ENCODE data around the gene NAXD.
"Not testable (repeated sequence)": the region's sequence is repeated elsewhere in the genome, so short reads cannot be mapped to it uniquely, and the experiment has no call there.

NAXD gene

DNA sequence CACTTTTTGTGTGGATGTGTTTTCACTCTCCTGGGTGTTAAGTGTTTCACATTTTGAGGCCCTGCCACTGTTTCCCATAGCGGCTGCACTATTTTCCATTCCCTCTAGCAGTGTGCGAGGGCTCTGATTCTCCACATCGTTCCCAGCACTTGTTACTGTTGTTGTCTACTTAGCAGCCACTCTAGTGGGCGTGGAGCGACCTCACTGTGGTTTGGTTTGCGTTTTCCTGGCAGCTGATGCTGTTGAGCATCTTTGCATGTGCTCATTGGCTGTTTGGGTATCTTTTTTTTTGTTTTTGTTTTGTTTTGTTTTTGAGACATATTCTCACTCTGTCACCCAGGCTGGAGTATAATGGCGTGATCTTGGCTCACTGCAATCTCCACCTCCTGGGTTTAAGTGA, 14.4 kb downstream of the NAXD start:
- DNase-seq: no peak

DNA sequence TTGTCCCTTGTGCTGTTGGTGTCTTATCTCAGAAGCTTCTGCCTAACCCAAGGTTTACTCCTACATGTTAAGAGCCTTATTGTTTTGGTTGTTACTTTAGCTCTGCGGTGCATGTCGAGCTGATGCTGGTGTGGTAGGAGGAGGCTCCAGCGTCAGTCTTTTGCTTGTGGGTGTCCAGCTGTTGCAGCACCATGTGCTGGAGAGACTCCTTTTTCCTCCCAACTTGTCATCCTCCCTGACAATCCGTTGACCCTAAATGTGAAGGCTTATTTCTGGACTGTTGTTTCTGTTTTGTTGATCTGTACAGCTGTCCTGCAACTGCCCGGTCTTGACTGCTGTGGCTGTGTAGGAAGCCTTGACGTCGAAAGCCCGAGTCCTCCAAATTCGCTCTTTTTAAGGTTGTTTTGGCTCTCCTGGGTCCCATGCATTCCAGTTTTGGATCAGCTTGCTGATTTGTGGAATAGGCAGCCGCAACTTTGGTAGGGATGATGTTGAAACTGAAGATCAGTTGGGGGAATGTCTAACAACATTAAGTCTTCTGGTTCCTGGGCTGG, 15.3 kb downstream of the NAXD start:
- DNase-seq: no peak

DNA sequence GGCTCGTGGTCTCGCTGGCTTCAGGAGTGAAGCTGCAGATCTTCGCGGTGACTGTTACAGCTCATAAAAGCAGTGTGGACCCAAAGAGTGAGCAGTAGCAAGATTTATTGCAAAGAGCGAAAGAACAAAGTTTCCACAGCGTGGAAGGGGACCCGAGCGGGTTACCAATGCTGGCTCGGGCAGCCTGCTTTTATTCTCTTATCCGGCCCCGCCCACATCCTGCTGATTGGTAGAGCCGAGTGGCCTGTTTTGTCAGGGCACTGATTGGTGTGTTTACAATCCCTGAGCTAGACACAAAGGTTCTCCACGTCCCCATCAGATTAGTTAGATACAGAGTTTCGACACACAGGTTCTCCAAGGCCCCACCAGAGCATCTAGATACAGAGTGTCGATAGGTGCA, 16.9 kb downstream of the NAXD start:
- not testable (repeated sequence) for DNase-seq

DNA sequence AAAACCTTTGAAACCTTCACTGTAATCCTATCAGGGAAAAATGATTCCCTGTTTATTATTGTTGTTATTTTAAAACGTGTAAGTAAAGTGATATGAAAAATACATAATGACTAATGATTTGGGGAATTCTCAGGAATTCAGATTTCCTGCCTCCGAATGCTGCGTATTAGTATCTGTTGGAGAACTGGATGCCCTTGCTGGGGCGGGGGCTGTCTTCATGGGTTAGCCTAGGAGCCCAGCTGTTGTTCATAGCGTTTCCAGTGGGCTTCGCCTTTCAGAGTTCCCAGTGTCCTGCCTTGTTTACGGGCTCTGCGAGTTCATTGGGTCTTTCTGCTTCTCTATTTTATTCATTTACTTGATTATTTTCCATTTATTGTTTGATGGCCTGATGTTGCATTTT, 18.4 kb downstream of the NAXD start:
- no peak for DNase-seq

DNA sequence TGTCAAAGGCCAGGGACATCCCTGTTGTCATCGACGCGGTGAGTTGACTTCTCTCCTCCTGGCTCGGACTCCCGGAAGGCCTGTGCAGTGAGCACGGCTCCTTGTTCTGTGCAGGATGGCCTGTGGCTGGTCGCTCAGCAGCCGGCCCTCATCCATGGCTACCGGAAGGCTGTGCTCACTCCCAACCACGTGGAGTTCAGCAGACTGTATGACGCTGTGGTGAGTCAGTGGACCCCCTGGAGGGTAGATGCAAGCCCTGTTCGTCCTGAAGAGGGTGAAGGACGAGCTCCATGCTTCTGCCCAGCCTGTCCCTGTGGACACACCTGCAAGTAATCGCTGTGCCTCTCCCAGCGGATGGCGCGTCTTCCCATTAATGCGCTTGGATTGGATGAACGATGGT, 19.2 kb downstream of the NAXD start:
- DNase-seq: no peak

DNA sequence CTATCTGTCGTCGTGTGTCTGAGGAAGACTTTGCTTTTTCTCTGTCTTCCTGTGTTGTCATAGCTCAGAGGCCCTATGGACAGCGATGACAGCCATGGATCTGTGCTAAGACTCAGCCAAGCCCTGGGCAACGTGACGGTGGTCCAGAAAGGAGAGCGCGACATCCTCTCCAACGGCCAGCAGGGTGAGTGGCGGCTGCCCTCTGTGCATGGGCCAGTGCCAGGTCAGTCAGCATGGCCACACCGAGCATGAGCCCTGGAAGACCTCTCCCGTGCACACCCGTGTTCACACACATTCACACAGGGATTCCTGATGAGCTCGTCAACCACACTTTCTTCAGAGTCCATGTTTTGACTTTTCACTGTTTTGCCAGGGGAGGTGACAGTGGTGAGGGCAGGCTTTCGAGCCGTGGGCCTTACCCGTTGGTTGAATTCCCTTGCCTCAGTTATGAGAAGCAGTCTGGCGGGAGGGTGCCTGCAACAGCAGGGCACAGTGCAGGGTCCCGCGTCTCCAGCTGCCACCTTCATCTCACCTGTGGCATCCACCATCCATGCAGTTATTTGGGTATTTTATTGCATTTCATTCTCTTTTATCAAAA, 20.2 kb downstream of the NAXD start:
- DNase-seq: no peak

DNA sequence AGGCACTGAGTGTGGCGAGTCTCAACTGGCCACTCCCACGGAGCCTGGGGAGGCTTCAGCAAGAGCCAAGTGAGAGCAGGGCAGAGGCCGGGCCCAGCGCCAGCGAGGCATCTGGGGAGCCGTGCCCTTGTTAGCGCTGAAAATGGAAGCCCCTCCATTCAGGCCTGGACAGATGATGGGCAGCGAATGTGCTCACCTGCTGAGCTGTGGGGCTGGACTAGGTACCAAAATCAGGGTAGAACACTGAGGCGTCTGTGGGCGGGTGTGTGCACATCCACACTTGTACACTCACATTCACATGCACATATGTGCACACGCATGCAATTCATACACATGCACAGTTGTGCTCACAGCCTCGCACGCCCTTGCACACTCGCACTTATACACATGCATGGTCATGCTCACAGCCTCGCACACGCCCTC, 20.7 kb downstream of the NAXD start:
- no peak for DNase-seq

DNA sequence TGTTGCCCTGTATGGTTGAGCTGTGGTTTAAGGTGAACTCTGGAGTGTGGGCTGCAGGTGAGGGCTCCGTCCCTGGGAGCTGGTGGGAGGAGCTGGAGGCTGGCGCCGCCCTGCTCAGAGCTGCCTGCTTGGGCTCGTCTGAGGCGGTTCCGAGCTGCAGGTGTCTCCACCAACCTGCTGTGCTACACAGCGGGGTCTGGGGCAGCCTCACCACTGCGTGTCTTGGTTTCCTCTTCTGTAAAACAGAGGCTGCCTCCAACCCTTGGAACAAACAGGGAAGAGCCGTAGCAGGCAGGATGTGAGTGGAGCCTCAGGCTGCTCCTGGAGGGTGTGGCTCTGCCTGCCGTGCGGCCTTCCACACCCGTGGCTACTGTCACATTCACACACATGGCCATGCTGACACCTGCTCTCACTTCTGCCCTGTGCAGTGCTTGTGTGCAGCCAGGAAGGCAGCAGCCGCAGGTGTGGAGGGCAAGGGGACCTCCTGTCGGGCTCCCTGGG, 21.4 kb downstream of the NAXD start:
- DNase-seq: no peak

DNA sequence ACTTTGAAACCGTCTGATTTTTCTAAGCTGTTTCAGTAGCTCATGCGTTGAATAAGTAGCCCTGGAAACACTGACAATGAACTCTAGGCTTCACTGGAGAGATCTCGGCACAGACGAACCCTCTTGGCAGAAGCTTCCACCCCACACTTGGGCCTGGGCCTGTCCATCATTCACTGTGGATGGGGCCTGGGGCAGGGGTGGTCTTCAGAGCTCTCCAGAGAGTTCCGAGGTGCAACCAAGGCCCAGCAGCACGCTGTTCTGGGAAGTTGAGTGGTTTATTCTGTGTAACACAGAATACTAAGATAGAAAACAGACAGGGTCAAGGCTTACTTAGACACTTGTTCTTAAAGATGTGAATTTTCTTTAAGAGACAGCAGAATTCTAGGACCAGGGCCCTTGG, 21.9 kb downstream of the NAXD start:
- no peak for DNase-seq

DNA sequence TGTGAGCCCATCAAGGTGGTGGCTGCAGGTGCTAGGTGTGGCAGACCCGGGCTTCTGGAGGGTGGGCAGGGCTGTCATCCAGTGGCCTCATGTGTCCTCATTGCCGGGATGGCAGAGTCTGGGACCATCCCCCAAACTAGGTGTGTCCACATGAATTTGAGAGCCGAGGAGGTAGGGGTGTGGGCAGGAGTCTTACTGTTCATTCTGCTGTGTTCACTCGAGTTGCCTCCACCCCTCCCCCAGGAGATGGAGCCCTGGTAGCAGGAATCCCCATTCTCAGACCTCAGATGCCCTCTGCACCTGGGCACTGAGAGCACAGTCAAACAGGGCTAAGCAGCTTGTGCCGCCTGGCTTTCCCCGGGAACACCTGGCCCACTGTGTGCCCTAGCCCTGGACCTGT, 22.4 kb downstream of the NAXD start:
- DNase-seq: no peak

DNA sequence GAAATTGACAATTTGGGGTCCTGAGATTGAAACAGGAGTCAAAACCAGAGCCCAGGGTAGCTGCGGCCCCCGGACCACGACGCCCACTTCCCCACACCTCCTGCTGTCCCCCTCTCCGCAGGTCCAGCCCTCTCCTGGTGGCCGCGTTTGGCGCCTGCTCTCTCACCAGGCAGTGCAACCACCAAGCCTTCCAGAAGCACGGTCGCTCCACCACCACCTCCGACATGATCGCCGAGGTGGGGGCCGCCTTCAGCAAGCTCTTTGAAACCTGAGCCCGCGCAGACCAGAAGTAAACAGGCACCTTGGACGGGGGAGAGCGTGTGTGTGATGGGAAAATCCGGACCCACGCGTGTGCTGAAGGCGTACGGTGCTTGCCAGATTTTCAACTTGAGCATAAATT, 22.9 kb downstream of the NAXD start:
- DNase-seq: no peak

DNA sequence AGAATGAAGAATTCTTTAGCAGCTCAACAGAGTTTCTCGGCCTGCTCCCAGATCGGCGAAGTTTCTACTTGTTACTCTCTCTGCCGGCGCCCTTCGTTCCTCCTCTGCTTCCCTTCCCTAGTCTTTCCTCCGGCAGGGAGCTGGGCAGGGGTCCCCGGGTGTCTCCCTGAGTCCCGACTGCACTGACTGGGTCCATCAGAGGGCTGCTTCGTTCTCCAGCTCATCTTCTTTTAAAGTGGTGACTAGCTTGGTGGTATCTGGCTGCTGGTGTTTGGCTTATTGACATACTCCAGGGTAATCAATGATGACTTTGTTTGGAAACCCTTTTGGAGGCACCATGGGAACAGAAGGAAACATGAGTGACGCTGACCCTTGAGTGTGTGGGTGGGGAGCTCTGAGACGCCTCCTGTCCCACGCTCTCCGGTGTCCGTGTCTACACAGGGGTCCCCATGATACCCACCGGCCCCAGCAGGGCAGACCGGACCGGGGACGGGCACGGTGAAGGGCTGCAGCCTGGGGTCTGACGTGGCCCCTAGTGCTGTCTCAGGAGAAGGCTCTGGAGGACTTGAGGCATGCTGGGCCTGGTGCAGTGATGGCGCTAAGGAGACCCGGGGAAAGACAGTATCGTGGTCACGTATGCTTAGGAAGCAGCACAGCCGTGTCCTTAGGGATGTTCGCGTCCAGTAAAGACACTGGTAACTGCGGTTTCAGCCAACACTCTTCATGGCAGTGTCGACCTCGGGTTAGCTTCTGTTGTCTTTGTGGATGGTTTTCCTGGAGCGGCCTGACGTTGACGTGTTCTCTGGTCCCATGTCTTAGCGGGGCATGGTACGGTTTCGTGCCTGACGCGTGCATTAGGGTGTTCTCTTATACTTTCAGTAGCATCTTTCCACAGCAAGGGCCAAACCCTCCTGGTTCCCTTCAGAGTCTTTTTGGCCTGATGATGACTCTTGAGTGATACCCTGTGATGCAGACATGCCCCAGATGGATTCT, 23.8 kb downstream of the NAXD start:
- no peak for DNase-seq

DNA sequence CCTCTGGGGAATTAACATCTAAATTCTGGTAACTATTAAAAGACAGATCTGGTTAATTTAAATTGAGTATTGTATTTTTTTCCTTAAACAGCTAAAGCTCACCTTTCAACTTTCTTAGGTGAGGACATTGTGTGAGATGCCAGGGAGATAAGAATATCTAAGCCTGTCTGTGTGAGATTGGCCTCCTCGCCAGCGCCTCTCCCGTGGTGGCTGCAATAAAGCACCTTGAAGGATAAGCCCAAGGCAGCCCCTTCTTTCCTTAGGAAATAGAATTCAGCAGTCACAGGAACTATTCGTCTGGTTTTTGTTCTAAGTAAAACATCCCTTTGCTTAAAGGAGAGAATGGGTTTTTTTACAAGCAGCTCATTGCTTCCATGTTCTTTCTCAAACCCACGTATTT, 24.6 kb downstream of the NAXD start:
- no peak for DNase-seq

DNA sequence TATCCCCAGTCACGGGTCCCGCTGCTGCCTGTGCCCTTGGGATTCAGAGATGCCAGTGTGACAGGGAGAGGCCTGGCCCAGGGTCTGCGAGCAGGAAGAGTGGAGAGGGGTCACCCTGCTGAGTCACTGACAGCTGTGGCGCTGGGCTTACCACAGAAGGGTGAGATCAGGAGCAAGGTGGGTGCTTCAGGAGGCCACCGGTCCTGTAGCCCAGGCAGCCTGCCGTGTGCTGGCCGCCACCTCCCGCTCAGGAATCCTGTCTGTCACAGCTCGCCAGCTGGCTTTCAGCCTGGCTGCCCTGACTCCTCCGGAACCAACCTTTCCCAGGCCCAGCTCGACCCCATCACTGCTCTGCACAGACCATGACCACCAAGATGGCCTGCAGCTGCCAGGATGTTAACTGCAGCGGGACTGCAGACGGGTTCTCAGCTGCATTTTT, 25.3 kb downstream of the NAXD start:
- no peak for DNase-seq

DNA sequence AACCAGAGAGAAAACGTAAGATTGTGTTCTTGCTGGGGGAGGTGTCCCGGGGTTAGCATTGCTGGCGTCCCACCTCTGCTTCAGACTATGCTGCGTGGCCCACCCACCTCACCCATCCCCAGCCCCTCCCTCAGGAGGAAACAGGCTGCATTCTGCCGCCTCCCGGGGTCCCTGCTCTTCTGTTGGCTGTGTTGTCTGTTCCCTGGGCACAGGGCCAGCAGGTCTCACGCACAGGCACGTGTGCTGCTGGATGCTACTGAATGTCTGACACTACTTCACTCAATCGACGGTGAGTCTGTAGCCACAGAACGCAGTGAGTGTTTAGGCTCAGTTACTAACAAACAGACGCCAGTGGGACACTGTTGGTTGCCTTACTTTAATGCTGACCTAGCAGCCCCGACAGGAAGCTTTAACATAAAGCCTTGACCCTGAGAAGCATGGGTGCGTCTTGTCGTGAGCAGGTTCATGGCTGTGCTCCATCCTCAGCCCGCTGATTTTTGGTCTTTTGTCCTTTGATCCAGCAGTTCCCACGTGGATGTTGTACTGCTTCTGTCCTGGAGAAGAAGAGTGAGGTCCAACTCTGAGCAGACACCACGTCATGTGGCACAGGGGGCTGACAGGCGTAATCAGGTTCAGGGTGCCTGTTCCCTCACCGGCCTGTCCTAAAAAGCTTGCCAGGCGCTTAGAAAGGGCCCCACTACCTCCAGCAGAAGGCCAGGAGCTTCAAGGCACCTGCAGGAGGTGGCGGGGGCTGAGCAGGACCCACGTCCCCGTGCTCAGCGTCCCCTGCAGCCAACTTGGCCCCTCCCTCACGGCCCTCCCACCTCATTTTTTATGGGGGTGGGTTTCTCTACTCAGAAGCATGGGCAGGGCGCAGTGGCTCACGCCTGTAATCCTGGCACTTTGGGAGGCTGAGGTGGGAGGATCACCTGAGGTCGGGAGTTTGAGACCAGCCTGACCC, 26.0 kb downstream of the NAXD start:
- no peak for DNase-seq

DNA sequence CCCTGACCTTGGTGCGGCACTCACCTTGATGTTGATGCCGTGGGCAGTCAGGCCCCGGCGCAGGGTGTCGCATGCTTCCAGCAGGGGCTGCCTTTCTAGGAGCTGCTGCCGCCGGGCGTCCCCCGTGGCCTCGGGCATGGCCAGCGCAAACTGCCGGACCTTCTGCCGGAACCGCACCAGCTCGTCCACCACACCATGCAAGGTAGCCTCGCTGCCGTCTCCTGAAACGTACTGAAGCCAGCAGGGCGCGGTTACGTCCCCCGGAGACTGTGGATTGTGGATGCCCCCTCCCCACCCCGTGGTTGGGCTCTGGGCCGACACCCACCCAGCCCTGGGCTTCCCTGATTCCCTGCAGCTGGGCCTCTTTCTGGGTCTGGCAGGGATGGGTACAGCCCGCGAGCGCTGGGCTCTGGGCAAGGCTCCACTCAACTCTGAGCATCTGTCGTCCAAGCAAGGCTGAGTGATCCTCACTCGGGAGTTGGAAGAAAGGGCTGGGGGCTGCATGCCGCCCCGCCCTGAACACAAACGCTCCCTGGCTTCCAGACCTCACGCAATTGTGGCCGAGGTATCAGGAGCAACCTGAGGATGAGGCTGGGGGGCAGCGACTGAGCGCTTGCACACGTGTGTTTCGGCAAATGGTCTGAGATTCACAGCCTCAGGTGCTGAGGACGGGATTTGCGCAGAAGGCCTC, 27.1 kb downstream of the NAXD start:
- no peak for DNase-seq

DNA sequence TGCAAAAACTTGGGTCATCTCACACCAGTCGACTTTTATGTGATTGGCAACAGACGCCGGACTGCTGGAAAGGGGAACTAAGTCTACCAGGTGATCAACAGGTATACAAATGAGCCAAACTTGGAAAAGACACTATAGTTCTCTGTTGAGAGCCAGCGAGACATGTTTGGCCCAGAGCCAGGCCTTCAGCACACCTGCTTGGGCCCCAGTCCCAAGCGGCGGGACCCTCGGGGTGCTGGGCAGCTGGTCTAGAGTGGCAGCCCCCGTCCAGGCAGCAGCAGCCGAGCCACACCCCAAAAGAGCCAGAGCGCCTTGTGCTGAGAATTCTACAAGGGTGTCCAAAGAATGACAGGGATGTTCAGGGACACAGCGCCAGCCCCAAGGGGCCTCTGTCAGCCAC, 28.0 kb downstream of the NAXD start:
- no peak for DNase-seq

DNA sequence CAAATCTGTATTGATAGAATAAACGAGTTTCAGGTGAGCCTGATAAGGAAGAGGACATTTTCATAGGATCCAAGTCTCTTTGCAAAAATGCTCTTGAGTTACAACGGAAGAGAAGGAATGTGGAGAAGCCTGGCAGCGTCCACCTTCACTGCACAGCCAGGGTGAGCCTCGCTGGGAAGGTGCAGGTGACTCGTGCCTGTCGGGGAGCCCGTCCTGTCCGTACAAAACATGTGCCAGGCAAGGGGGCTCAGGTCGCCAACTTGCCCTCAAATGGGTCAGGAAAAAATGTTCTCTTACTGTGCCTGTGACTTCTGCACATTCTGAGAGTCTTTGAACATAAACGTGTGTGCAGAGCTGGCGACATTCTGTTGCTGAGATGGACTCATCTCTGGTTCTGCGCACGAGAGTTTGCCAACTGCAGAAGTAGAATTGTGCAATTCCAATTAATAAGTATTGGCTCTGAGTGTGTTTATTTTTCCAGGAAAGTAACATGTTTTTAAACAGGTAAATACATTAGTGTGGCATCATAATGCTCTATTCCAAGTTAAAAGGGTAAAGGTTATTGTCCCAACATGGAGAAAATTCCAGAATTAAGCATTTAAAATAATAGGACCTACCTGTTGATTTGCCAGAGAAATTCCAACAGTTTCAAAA, 28.6 kb downstream of the NAXD start:
- no peak for DNase-seq

DNA sequence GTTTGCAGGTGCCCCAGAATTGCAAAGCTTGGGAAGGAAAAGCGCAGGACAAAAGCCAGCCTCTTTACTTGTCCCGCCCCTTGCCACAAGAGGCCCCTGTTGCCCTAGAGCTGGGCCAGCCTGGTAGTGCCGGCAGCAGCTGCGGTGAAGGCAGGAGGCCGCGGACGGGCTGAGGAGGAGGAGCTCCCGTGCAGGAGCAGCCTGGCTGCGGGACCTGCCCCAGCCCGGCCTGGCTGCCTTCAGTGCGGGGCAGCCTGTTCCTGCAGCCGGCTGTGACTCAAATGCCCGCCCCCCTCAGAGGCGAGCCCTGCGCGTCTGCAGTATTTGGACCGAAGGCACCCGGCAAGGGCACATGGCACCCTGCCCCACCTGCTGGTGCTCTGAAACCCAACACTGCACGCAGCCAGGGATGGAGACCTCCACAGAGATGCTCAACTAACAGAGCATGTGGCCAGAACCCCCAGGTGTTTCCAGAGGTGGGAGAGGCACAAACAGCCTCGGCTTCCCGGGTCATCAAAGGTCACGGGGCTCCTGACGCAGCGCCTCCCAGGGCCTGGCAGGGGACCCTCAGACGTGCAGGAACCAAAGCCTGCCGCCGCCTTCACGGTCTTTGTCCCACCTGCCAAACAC, 29.7 kb downstream of the NAXD start:
- DNase-seq: peak; percentile 36

DNA sequence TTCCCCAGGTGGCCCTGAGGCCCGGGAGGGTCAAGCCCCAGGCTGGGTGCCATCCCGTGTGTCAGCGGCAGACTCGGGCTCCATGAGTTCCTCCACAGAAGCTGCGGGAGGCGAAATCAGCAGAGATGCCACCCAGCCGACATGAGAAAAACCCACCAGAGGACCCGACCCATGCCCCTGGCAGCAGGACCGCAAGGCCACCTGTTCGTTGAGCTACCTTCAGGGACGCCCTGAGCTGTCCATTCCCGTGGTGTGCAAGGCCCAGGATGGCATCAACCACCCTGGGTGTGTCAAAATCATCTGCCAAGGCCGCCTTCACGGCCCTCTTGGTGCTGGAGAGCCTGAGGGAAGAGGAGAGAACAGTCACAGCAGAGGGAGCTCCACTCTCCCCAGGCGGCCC, 30.4 kb downstream of the NAXD start:
- DNase-seq: no peak

Data from activated naive CD4-positive, alpha-beta T cell treated with anti-CD3 and anti-CD28 coated beads, Interleukin-2, amount 50 U/mL, for 16 hours (primary cell).